SK-N-SH (cell line): ENCODE results near the gene NFATC3. TPM values are rescaled to one million over a fixed set of nuclear protein-coding genes. Genes with fewer than 3 reads are reported as not detected.

Experiments
- CTCF ChIA-PET: fragments of 300-600, 350-600 bp; formaldehyde crosslinking; extraction: SDS; loops from one replicate; lab custom pipeline; 2021; lab: Yijun Ruan, JAX
- POLR2A ChIA-PET: fragments of 350-600 bp; sonication (Branson Sonifier 250); formaldehyde crosslinking; extraction: SDS; loops from one replicate; lab custom pipeline; 2020; ENCODE audit warnings: antibody characterized with exemption, inconsistent platforms; lab: Yijun Ruan, JAX
- DNase-seq: peaks from one replicate; pipeline ENCODE4 v3.0.0; 2012
- H2AFZ ChIP-seq: fragments of 200-600 bp; sonication (generic); 2 replicates; pipeline ENCODE4 v1.8.1; 2016; ENCODE audit warnings: antibody characterized with exemption, mild to moderate bottlenecking, low read depth
- H3F3A ChIP-seq: fragments of 200-600 bp; sonication (generic); replicated peaks from 2 replicates; pipeline ENCODE3; 2016; ENCODE audit warnings: antibody characterized with exemption, mild to moderate bottlenecking; ENCODE audit not compliant: insufficient read depth
- H3K27ac ChIP-seq, 2 experiments: fragments of 200-500 bp in 1 of 2; fragments of 200-600 bp in 1 of 2; sonication (Bioruptor generic) in 1 of 2; sonication (generic), shearing (Covaris generic) in 1 of 2; 2 replicates each; pipeline versions ENCODE4 v1.5.1 to v1.6.1; 2014 to 2016; ENCODE audit warnings: low read depth in 2 of 2, inconsistent platforms in 1 of 2, low read length in 1 of 2, mild to moderate bottlenecking in 1 of 2, mixed read lengths in 1 of 2
- H3K27me3 ChIP-seq: fragments of 200-600 bp; sonication (generic), shearing (Covaris generic); 2 replicates; pipeline ENCODE4 v1.6.1; 2016; ENCODE audit warnings: mixed run types; ENCODE audit not compliant: insufficient read depth
- H3K36me3 ChIP-seq, 2 experiments: fragments of 200-500 bp in 1 of 2; fragments of 200-600 bp in 1 of 2; sonication (Bioruptor generic) in 1 of 2; sonication (generic) in 1 of 2; replicated peaks in 1 of 2; 2 replicates each; pipeline versions ENCODE3 to v1.5.1; 2014 to 2016; ENCODE audit warnings: low read length in 1 of 2, mild to moderate bottlenecking in 1 of 2; ENCODE audit not compliant: insufficient read depth in 2 of 2, control insufficient read depth in 1 of 2
- H3K4me1 ChIP-seq, 2 experiments: fragments of 200-500 bp in 1 of 2; fragments of 200-600 bp in 1 of 2; sonication (Bioruptor generic) in 1 of 2; sonication (generic), shearing (Covaris generic) in 1 of 2; 2 replicates each; pipeline versions ENCODE4 v1.5.1 to v1.6.1; 2014 to 2016; ENCODE audit warnings: low read depth in 1 of 2, low read length in 1 of 2, mixed run types in 1 of 2; ENCODE audit not compliant: insufficient read depth in 2 of 2, control insufficient read depth in 1 of 2
- H3K4me2 ChIP-seq: fragments of 200-600 bp; sonication (generic), shearing (Covaris generic); 2 replicates; pipeline ENCODE4 v1.6.1; 2017; ENCODE audit warnings: mixed run types
- H3K4me3 ChIP-seq, 2 experiments: fragments of 200-500 bp in 1 of 2; fragments of 200-600 bp in 1 of 2; sonication (Bioruptor generic) in 1 of 2; sonication (generic), shearing (Covaris generic) in 1 of 2; 2 replicates each; pipeline versions ENCODE4 v1.5.1 to v1.8.1; 2014 to 2016; ENCODE audit warnings: low read depth in 2 of 2, inconsistent platforms in 1 of 2, low read length in 1 of 2, mild to moderate bottlenecking in 1 of 2, mixed read lengths in 1 of 2, moderate library complexity in 1 of 2
- H3K79me2 ChIP-seq: fragments of 200-600 bp; sonication (generic); 2 replicates; pipeline ENCODE4 v1.8.1; 2017; ENCODE audit warnings: mild to moderate bottlenecking; ENCODE audit not compliant: insufficient read depth
- H3K9ac ChIP-seq: fragments of 200-600 bp; sonication (generic); 2 replicates; pipeline ENCODE4 v1.6.1; 2017; ENCODE audit warnings: mixed run types
- H3K9me2 ChIP-seq: fragments of 200-600 bp; sonication (generic); 2 replicates; pipeline ENCODE4 v1.6.1; 2017; ENCODE audit warnings: mixed run types
- H3K9me3 ChIP-seq: fragments of 200-600 bp; sonication (generic); 2 replicates; pipeline ENCODE4 v1.6.1; 2017; ENCODE audit warnings: mixed run types, mild to moderate bottlenecking, moderate library complexity
- H4K20me1 ChIP-seq: fragments of 200-600 bp; sonication (generic); 2 replicates; pipeline ENCODE4 v1.6.1; 2017; ENCODE audit warnings: mild to moderate bottlenecking, mixed run types; ENCODE audit not compliant: insufficient read depth
- EP300 ChIP-seq, 2 experiments: IDR thresholded peaks; 2 replicates each; pipeline versions ENCODE4 v1.4.0 to v1.6.1; 2012; ENCODE audit warnings: borderline replicate concordance in 1 of 2, low read depth in 1 of 2, low read length in 1 of 2
- EZH2phosphoT487 ChIP-seq: fragments of 200-600 bp; sonication (generic); IDR thresholded peaks from 2 replicates; pipeline ENCODE4 v1.6.1; 2017; ENCODE audit warnings: low read depth, mixed run types, mild to moderate bottlenecking, antibody characterized with exemption, moderate library complexity, borderline replicate concordance
- GABPA ChIP-seq: IDR thresholded peaks from 2 replicates; pipeline ENCODE4 v1.4.0; 2012; ENCODE audit warnings: low read depth, mild to moderate bottlenecking
- JUND ChIP-seq: IDR thresholded peaks from 2 replicates; pipeline ENCODE4 v1.4.0; 2012
- NFIC ChIP-seq: IDR thresholded peaks from 2 replicates; pipeline ENCODE4 v1.4.0; 2012; ENCODE audit warnings: borderline replicate concordance
- RFX5 ChIP-seq: IDR thresholded peaks from 2 replicates; pipeline ENCODE4 v1.6.1; 2012; ENCODE audit warnings: mild to moderate bottlenecking, improper control_type of control experiment, low read length
- RXRA ChIP-seq: IDR thresholded peaks from 2 replicates; pipeline ENCODE4 v1.4.0; 2012; ENCODE audit warnings: low read depth, mild to moderate bottlenecking, borderline replicate concordance
- WGBS: methylation state at CpG from one replicate; pipeline ENCODE4 v1.1.6; 2017; ENCODE audit warnings: low lambda C conversion rate; 5-methylcytosine and 5-hydroxymethylcytosine counted together
- polyA plus RNA-seq, 3 experiments: library from polyadenylated mRNA; depleted of rRNA; stranded (reverse); fragments of >200 nt; gene quantifications; 2 replicates each; pipeline ENCODE4 v1.2.3, GENCODE V29; 2012
- TF ChIP-seq, protein P1 (sequence below): fragments of 150-350 bp; IDR thresholded peaks from 2 replicates; pipeline ENCODE4 v1.6.1; 2017; ENCODE audit warnings: antibody characterized with exemption, low read length, low read depth, borderline replicate concordance
- TF ChIP-seq, protein P2 (sequence below): fragments of 200-600 bp; sonication (generic); IDR thresholded peaks from 2 replicates; pipeline ENCODE4 v1.6.1; 2017; ENCODE audit warnings: antibody characterized with exemption, mild to moderate bottlenecking, moderate library complexity
- TF ChIP-seq, protein P3 (sequence below): IDR thresholded peaks from 2 replicates; pipeline ENCODE4; 2012
- TF ChIP-seq, protein P4 (sequence below): fragments of 150-350 bp; IDR thresholded peaks from 2 replicates; pipeline ENCODE4 v1.6.1; 2016; ENCODE audit warnings: mild to moderate bottlenecking, low read depth, low read length

Gene NFATC3
- polyA plus RNA-seq, 1 of the 3 experiments (the other 2 are of a cell fraction): 5.7 TPM

DNA sequence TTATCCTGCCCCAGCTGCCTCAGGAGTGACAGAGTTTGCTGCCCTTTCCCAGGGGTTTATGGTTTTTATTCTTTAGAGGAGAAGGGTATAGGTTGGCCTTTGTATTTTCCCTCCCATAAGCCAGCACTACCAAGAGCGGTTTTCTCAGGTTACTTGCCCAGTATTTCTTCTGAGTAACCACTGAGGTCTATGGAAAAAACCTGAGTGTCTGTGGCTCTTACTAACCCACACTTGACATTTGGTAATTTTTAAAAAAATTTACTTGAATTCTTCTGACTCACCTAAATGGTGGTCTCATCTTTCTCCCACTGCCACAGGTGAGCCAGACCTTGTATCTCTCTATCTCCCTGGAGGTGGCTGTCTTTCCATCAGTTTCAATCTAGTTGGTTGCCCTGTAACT lies 185.2 kb downstream of the NFATC3 start:
- Histone ChIP-seq H3K27ac (no peak overlapping the region), H3K4me2 (no peak overlapping the region), H3K79me2 (peaks cover 97% of the 10 kb centered on the region), H3K27me3 (no peaks in the 10 kb centered on the region), H3K9ac (no peak overlapping the region), H3K36me3 (peaks cover 8 to 12% of the 10 kb centered on the region in 2 experiments), H3F3A (peaks cover 8% of the 10 kb centered on the region), H3K9me3 (no peaks in the 10 kb centered on the region), H4K20me1 (peaks cover 21% of the 10 kb centered on the region), H3K9me2 (no peaks in the 10 kb centered on the region), H3K4me1 (peaks cover 0 to 3% of the 10 kb centered on the region in 2 experiments; a peak in 2 of 4 replicates), H3K4me3 (no peak overlapping the region), H2AFZ (no peak overlapping the region)
- no peak for DNase-seq
- no peak for TF ChIP-seq GABPA
- TF ChIP-seq, protein P1, sequence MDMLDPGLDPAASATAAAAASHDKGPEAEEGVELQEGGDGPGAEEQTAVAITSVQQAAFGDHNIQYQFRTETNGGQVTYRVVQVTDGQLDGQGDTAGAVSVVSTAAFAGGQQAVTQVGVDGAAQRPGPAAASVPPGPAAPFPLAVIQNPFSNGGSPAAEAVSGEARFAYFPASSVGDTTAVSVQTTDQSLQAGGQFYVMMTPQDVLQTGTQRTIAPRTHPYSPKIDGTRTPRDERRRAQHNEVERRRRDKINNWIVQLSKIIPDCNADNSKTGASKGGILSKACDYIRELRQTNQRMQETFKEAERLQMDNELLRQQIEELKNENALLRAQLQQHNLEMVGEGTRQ: no peak
- TF ChIP-seq, protein P2, sequence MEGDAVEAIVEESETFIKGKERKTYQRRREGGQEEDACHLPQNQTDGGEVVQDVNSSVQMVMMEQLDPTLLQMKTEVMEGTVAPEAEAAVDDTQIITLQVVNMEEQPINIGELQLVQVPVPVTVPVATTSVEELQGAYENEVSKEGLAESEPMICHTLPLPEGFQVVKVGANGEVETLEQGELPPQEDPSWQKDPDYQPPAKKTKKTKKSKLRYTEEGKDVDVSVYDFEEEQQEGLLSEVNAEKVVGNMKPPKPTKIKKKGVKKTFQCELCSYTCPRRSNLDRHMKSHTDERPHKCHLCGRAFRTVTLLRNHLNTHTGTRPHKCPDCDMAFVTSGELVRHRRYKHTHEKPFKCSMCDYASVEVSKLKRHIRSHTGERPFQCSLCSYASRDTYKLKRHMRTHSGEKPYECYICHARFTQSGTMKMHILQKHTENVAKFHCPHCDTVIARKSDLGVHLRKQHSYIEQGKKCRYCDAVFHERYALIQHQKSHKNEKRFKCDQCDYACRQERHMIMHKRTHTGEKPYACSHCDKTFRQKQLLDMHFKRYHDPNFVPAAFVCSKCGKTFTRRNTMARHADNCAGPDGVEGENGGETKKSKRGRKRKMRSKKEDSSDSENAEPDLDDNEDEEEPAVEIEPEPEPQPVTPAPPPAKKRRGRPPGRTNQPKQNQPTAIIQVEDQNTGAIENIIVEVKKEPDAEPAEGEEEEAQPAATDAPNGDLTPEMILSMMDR: no peak
- TF ChIP-seq, protein P3, sequence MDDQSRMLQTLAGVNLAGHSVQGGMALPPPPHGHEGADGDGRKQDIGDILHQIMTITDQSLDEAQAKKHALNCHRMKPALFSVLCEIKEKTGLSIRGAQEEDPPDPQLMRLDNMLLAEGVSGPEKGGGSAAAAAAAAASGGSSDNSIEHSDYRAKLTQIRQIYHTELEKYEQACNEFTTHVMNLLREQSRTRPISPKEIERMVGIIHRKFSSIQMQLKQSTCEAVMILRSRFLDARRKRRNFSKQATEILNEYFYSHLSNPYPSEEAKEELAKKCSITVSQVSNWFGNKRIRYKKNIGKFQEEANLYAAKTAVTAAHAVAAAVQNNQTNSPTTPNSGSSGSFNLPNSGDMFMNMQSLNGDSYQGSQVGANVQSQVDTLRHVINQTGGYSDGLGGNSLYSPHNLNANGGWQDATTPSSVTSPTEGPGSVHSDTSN: no peak
- TF ChIP-seq RXRA: no peak
- no peak for TF ChIP-seq NFIC
- no peak for TF ChIP-seq RFX5
- TF ChIP-seq, protein P4, sequence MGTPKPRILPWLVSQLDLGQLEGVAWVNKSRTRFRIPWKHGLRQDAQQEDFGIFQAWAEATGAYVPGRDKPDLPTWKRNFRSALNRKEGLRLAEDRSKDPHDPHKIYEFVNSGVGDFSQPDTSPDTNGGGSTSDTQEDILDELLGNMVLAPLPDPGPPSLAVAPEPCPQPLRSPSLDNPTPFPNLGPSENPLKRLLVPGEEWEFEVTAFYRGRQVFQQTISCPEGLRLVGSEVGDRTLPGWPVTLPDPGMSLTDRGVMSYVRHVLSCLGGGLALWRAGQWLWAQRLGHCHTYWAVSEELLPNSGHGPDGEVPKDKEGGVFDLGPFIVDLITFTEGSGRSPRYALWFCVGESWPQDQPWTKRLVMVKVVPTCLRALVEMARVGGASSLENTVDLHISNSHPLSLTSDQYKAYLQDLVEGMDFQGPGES: no peak
- no peak for TF ChIP-seq JUND
- TF ChIP-seq EP300 (IDR thresholded peaks at IDR 0.05; ENCODE audit: borderline replicate concordance in 1 of 2, low read depth in 1 of 2, low read length in 1 of 2): no peak
- no peak for TF ChIP-seq EZH2phosphoT487
- WGBS: 84% methylated on average over 1 of the region's 1 CpG
- ChIA-PET POLR2A (no interaction called here), CTCF (interaction anchor here (13.8 kb wide), 1 partner anchor 61 kb away, joined by 355 read pairs; no protein-coding TSS in a partner anchor)
